ENCODE results near the gene ADAM19.

GRCh38 chr5:157473383-157474320 is 101.9 kb downstream of the ADAM19 start:
- TF ChIP-seq CTCF (IDR thresholded peaks at IDR 0.05; ENCODE audit: poor library complexity) (no peak), EZH2 (IDR thresholded peaks at IDR 0.05; ENCODE audit: borderline replicate concordance) (no peak)
